Measurements from ENCODE around the gene PAPPA. TPM values are rescaled to one million over a fixed set of nuclear protein-coding genes. Genes with fewer than 3 reads are reported as not detected.

Gene PAPPA
- total RNA-seq, 1 donor from 2014 or later, result 9.4 TPM

DNA sequence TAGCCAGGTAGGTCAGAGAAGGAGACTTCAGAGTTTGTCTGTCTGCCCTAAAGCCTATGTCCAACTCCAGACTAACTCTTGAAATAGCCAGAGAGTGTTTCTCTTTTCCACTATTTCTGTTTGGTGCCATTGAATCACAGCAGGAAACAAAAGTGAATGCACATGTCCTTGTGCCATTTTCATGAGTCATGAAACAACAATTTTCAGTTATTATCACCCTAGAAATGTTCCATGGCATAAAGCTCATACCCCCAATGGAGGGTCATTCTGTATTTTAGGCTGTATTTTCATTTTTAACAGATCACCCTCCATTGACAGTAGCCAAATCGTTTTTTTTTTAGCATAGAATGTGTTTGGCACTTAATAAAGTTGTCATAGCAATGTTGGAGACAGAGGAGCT is 124.7 kb downstream of the PAPPA start:
- ATAC-seq, result no peak

DNA sequence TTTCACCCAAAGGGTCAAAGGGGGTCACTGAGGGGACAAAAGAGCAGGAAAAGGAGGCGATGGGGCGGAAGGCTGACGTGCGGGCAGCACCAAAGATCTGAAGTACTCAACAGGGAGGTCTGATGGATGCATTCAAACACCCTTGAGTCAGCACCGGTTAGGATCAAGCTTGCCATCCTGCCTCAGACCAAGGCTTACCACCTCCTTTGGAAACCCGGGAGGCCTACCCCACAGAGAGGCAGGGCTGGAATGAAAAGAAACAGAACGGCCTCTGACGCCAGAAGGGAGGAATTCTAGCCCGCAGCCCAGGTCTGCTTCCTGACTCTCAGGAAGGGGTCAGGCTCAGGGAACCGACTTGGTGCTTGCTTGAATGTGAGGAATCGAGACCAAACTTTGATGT is 125.6 kb downstream of the PAPPA start:
- no peak for ATAC-seq

DNA sequence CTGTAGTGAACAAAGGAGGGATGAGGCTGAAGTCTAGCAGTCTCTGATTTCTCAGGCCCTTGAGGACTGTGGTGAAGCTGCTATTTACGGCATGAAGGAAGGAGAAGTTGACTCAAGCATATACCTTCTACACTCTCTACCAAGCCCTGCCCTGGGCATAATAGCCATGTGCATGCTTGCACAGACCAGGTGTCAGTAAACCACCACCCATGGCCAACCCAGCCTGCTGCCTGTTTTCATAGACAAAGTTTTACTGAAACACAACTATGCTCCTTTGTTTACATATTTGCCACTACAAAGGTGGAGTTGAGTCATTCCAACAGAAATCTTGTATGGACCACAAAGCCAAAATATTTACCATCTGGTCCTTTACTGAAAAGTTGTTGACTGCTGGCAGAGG is 126.9 kb downstream of the PAPPA start:
- no peak for ATAC-seq

DNA sequence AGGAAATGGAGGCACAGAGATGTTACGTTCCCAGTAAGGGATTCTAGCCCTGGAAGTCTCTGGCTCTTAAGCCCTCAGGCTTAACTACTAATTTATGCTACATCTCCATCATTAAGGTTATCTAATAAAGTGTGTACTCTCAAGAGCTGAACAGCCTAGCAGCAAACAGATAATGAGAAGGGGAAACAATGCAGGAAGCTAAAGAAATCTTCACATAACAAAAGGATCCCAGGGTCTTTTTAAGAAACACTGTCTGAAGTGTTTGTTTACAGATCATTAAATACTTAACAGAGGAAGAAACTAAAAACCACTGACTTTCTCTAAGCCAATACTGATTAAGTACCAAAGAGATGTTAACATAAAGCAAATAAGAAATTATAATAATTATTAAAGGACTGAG is 129.0 kb downstream of the PAPPA start:
- ATAC-seq, result no peak

DNA sequence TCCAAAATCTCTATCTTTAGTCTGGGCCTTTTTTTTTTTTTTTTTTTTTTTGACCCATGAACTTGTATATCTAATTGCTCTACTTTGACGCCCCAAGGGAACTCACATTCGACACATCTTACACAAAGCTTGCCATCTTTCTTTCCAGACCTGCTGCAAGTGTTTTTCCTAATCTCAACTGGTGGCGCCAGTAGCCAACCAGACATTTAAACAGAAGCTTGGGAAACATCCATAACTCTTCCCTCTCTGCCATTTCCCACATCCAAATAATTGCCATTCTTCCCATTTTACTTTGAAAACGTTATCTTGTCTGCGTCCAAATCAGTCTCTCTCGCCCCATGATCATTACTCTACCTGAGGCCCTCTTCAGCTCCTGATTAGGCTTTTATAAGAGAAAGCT is 130.9 kb downstream of the PAPPA start:
- no peak for ATAC-seq

DNA sequence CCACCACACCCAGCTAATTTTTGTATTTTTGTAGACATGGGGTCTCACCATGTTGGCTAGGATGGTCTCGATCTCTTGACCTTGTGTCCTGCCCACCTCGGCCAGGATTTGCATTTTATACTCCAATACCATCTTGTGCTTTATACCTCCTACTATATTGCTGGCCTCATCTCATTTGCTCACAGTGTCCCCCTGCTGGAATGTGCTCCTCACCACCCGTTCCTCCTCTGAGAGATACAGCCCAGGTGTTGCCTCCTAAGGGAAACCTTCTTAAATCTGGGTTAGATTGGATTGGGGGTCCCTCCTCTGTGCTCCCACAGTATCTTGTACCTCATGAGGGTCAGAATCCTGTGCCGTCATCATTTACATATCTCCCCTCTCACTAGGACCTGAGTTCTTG is 131.7 kb downstream of the PAPPA start:
- ATAC-seq, result no peak

DNA sequence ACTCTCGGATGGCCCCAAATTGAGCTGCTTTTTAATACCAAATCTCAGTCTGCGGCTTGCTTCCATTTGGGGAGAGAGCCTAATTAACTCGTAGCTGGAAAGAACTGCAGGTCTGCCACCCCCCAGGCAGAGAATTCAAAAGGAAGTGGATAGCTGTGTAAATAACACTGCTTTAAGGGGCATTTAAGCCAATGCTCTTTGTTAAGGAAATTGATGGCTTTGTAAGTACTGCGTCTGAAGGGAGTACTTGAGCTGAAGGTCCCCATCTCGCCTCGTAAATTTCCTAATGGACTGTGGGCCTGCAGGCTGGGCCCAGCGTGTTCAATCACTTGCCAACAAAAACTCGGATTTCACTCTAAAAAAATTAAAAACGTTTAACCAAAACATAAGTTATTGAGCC is 132.7 kb downstream of the PAPPA start:
- ATAC-seq, result no peak

DNA sequence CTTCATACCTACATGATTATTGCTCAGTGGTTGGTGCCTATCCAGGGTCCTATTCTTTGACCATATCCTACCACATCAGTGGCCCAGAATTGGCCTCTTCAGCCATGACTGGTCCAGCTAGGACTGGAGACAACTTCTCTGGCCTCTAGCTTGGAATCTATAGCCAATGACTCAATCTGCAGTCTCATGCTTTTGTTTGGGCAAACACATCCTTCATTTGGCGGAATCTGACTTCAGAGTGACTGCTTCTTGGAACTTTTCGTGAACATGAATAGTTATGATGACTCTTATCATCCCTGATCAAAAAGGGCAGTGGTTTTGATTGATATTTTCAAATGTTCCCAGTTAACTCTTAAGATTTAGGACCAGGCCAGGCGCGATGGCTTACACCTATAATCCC is 134.1 kb downstream of the PAPPA start:
- ATAC-seq, result no peak

DNA sequence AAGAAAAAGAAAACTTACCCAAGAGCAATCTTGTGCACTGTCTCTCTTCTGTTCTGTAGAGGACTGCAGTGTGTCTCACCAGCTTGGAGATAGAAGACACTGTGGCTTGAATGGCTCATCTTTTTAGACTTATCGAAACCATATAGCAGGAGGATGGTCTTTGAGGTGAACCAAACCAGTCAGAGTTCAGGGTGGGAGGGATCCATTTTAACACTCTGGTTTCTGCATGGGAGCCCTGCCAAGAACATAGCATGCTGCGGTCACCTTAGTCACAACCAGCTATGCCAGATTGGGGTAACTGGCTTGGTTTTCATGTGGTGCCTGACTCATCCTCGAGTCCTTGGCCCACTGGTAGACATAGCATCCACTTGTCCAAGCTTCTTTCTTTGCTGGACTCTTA is 135.1 kb downstream of the PAPPA start:
- ATAC-seq, result peak; percentile 55

DNA sequence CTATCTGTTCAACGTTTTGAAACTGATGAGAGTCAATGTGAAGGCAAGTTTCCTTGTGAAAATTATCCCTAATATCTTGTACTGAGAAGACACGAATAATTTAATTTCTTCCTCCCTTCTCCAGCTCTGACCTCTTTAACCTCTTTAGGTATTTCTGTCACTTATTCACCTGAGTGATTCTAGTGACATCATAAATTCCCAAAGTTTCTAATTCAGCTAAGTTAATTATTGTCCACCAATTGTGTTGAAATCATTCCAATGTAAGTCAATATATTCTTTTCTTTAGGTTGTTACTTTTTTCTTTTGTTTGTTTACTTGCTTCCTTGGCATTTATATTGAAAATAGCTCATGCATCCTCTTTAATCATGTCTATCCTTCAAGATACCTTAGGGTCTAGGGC is 143.8 kb downstream of the PAPPA start:
- no peak for ATAC-seq

DNA sequence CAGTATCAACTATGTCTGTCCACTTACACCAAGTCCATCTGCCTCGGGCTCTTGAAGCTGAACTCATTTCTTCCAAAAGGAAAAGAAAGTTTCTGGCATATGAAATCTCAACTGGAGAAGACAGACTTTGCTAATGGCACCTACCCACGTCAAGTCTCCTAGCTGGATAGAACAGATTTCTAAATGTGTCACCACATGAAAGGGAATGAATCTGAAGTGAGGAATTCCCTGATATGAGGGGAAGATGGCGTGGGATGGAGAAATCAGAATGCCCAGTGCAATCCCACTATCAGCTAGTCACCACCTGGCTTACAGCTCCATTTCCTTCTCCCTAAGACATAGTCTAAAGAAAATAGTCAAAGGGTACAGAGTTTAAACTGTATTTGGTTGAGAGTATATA is 144.7 kb downstream of the PAPPA start:
- no peak for ATAC-seq

DNA sequence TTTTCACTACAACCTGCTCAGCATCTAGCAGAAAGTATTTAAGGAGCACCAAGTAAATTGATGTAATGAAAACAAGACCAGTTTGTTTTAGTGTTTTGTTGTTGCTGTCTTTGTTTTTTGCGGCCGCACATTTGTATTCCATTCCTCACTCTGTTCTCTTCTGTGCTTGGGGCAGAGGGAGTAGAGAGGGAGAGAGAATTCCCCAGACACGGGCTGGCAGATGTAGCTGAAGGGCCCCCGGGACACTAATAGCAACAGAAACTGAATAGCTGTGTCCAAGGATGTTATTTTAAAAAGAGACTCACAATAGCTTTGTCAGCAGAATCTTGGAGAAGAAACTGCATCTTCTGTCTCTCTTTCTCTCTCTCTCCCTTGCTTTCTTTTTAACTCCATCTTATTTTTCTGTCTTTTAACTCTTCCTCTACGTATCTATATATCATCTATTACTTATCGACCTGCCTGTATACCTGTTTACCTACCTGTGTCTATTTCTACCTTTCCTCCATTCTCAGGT is 145.3 kb downstream of the PAPPA start:
- no peak for ATAC-seq

DNA sequence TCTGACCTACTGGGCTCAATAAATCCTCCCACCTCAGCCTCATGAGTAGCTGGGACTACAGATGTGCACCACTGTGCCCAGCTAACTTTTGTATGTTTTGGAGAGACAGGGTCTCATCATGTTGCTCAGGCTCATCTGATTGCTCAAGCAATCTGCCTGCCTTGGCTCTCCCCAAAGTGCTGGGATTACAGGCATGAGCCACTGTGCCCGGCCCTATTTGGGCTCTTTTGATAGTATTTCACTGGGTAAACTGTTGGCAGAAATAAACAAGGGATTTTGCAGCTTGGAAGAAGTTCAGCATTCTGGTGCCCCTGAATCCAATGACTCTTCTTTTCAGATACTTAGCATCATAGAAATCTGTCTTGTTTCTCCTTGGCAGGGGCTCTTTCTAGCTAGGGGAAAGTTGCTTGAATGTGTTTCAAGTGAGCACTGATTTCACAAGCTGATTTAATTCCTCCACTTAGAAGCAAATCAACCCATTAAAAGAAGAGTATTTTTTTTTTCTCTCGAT is 146.8 kb downstream of the PAPPA start:
- no peak for ATAC-seq

DNA sequence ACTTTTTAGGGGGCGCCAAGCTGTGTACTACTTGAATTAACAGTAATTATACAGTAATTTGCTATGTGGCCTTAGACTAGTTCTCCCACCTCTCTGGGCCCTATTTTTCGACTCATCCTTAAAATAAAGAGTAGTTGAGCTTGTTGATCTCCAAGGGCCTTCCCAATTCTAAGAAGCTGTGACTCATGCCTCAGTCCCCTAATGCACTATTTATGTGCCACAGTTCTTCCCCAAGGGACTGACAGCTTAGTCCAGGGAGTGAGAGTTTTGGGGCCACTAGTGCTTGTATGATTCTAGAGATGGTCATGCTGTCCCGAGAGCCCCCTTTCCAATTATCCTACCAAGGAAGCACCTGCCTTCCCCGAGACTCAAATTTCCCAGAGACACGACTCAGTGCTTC is 149.7 kb downstream of the PAPPA start:
- ATAC-seq, result no peak

DNA sequence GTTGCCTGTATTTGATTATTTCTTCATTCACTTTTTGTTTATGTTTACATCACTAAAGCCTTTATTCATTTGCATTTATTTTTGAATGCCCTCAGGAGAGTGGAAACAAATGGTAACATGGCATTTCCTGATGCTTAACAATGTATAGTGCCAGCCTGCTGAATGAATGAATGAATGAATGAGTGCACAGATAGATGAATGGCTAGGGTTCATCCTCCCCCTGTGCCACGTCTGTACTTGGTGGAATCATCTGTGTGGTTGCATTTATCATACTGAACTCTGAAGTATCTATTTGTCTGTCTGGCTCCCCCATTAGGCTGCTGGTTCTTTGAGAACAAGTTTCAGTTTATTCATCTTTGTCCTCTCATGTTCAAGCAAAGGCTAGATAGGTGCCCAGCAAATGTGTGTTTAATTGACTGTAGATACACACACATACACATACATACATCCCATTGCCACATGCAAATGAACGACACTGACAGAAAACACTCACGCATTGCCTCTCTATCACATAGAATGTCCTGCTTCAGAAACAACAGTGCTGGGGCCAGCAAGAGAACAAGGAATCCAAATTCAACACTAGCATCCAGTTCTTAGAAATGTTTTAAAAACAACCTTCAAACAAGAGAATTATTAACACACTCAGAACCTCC is 150.4 kb downstream of the PAPPA start:
- no peak for ATAC-seq

DNA sequence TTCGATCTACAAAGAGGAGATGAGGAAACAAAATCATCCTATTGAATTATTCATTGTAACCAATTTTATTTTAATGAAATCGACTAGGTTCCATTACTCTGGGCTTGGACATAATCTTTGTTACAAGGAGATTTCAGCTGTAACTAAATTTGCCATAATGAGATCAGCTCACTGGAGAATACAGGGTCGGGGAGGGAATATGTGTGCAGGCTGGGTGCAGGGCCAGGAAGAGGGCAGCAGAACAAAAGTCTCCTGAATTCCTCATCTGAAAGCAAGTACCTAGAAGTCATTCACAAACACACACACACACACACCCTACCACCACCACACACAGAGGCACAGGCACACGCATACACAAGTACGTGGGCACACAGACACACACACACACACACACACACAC is 151.2 kb downstream of the PAPPA start:
- ATAC-seq, result no peak

DNA sequence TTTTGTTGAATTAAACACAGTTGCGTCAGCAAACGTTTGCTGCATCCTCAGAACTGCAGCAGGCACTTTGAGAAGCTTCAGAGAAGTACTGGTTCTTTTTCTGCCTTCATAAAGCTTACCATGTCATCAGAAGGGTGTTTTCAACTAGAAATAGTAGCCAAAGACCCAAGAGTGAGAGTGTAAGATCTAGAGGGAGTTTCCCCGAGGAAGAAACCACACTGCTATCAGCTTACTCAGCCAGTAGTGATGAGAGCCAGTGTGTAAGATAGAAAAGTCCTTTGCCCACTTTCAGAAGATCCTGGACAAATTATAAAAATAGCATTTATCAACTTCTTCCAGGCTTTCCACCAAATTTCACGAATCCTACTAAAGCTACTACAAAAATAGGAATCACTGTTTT is 154.5 kb downstream of the PAPPA start:
- no peak for ATAC-seq

DNA sequence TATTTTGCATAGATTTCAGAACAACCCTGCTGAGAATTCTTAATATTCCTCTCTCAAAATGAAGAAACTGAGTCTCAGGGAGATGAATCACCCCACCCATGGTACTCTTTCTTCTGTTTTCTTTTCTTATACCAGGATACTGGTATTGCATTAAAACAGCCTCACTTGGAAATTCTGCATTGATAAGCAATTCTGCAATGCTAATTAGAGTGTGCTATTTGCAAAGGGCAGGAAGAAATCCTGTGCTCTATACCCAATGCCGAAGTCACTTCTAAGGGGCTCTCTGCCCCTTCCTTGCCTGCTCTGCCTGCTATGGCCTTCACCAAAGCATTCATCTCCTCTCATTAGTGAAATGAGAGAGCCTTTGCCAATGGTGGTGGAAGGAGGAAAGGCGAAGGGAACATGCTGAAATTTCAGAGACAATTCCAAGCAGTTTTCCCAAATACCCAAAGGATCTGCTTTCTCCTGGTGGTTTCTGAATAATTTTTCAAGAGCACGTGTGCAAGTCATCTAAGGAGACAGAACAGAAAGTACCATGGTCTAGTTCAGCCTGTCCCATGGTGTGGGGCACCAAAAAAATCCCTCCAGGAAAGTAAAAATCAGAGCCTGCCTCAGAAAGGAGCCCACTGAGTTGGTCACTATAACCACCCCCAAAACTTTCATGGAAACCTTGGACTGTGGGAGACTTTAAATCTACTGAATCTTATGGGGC is 156.5 kb downstream of the PAPPA start:
- ATAC-seq, result no peak

DNA sequence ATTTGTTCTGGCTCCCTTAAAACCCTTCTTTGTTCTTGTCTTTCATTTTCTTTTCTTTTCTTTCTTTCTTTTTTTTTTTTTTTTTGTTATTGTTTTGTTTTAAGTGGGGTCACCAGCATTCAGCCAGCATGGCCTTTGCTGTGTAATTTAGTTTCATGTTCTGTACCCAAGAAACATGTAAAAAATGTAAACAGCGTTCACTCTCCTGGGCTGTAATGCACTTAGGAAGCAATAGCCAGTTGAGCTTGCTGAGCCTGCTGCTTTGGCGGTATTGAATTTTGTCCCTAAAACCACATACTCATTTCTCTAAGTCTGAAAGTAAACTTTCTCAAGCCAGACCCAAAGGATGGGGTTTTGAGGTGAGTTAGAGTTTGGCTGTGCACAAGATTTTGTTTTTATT is 158.6 kb downstream of the PAPPA start:
- no peak for ATAC-seq

DNA sequence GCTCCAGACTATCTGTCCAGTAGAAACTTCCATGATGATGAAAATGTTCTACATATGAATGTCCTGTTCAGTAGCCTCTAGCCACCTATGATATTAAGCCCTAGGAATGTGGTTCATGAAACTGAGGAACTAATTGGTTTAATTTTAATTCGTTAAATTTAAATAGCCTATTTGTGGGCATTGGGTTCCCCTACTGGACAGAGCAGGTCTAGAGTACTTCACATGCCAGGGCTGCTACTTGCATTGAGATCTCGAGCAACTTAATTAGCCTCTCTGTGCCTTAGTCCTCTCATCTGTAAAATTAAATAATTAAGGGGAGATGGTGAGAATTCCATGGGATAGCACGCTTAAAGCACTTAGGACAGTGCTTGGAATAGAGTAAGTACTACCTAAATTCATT is 160.0 kb downstream of the PAPPA start:
- no peak for ATAC-seq

DNA sequence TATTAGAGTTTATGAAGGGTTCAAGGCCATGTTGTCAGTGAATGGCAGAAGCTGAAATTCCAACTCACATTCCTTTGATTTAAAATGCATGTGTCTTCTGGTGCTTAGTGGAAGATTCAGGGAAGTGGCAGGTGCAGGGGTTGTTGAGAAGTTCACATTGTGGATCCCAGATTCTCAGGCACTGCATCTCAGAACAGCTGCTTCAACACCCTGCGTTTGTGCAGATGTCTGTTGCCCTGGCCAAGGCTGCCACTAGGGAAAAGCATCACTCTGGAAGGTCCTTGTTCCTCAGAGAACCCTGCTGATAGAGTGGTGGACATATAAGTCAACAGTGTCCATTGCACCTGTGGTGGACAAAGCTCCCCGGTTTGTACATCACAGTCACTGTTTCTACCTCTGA is 162.7 kb downstream of the PAPPA start:
- no peak for ATAC-seq

DNA sequence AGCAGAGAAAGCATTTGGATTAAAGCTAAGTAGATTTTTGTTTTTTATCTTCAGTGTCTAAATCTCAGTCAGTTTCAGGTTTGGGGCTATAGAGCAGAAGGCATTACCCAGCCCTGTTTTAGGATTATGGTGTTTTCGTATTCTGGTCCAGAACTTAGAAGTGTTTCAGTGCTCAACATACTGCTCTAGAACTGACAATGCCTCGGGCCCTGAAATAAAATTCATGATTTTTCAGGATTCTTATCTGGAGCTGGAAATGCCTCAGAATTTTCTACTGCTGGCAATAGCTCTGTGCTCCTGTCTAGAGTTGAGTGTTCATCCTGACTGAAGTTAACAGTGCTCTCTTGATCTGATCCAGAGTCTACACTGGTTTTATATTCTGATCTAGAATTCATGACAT is 163.9 kb downstream of the PAPPA start:
- ATAC-seq, result no peak

DNA sequence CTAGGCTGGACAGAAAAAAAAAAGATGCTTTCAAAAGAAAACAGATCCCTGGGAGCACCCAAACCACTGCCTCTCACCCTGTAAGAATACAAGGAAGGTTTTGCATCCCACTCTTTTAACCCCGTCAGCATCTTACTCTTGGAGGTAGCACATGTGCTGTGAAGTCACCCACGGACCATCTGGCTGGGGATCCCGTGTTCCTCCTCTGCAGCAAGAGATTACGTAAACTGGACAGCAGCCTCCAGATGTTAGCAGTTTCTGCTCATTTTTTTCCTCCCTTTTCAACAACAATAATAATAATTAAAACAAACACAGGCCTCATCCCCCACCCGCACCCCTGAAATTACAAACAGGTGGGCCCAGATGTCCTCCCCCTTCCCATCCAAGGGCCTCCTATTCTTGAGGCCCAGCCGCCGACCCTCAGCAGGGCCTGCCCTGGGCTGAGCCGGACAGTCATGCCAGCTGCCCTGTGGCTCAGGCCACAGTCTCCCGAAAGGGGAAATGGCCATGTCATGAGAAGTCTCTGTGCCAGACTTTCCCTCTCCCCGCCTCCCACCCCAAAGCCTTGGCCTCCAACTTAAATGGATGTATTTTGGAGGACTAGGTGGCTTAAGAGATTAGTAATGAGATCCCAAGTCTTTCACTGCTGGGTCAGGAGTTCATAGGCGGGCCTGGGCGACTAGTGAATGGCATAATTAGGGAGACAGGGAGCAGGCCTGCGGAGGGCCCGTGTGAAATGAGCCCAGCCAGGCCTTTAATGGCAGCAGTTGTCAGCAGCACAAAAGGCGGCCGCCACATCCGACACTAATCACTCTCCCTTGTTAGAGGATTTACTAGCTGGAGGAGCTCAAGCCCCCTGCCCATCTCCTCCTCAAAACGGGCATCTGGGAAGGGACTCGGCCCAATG is 165.1 kb downstream of the PAPPA start:
- no peak for ATAC-seq

Data from esophagus mucosa (tissue), 1 donor.